IPS-NIHi7 (cell line): ENCODE data around the gene KIAA1755.
A peak's percentile ranks its signal among the peaks of the same experiment; 100 is the strongest.

Experiments used
- DNase-seq: peaks from one replicate; pipeline ENCODE4 v3.0.0; 2012; ENCODE audit warnings: mixed read lengths; ENCODE audit errors: extremely low spot score

Gene KIAA1755

GRCh38 chr20:38219006-38219950 is 41.3 kb downstream of the KIAA1755 start:
- no peak for DNase-seq

DNA sequence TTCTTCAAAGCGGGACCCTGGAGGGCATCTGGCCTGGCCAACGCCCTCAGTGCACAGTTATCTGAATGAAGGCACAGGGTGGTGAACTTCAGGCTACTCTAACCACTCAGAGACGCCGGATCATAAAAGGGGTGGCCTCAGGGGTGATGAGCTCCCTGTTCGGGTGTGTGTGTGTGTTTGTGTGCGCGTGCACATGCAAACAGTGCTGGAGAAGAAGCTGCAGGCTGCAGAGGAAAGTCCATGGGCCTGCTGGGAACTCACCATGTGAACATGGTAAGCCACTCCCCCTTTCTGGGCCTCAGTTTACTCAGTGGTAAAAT is 42.0 kb downstream of the KIAA1755 start:
- DNase-seq = no peak

DNA sequence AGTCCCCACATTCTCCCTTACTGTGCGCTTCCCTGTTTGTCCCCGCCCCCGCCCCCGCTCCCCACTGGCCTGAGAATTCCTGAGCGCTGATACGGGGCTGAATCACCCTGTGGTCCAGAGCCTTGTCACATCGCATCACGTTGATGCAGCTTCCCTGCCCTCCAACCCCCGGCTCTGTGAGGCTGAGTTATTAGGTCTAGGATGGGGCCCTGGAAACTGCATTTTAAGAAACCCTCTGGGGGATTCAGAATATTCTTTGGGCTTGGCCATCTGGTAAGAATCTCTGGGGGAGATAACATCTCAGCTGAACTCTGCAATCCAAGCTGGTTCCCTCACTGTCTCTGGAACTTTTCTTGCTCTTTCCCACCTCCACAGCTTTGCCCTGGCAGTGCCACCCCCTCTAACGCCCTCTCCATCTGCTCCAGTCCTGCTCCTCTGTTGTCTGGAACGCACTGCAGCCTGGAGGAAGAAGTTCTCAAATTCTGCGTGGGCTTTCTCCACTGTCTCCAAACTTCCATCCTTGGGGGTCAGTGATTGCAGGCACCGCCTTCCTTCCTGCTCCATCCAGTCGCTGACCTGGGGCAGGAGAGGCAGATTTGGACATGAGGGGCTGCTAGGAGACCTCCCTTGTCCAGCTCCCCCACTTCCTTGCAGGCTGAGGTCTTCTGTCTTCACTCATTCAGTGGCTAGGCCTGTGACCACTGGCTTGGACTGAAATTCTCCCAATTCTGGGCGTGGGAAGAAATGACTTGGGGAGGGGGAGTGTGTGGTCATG is 42.6 kb downstream of the KIAA1755 start:
- peak; percentile 80 for DNase-seq

DNA sequence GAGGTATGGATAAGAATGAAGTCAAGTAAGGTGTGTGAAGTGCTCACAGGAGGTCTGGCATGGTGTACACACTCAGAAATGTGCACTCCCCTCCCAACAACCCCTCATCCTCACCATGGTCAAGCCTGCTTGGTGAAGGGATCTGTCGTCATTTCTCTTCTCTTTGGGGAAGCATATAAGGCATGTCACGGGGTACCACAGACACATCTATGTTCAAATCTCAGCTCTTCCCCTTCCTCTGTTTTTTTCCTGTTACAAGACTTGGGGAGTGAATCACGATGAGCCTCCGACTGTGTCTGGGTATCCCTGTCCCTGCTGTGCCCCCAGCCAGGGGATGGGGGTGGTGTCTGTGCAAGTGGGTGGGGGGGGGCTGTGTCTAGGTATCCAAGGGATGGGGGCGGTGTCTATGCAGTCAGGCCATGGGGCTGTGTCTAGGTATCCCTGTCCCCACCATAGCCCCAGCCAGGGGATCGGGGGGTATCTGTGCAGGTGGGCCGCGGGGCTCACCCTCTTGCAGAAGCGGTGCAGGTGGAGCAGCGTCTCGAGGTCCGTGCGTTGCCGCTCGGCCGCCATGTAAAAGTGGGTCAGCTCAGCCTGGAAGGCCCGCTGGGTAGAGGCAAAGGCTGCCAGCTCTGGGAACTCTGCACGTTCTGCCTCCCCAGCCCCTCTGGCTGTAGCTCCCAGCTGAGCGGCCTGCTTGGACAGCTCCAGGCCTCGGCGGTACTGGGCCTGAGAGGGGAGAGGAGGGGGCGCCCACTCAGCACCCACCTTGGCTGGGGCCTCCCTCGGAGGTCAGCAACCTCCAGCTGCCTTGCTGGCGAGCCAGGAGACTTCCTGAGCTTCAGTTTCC is 43.6 kb downstream of the KIAA1755 start:
- no peak for DNase-seq

- no peak for DNase-seq
These were observed 44.3 kb downstream of the KIAA1755 start for GRCh38 chr20:38216201-38216600.

DNA sequence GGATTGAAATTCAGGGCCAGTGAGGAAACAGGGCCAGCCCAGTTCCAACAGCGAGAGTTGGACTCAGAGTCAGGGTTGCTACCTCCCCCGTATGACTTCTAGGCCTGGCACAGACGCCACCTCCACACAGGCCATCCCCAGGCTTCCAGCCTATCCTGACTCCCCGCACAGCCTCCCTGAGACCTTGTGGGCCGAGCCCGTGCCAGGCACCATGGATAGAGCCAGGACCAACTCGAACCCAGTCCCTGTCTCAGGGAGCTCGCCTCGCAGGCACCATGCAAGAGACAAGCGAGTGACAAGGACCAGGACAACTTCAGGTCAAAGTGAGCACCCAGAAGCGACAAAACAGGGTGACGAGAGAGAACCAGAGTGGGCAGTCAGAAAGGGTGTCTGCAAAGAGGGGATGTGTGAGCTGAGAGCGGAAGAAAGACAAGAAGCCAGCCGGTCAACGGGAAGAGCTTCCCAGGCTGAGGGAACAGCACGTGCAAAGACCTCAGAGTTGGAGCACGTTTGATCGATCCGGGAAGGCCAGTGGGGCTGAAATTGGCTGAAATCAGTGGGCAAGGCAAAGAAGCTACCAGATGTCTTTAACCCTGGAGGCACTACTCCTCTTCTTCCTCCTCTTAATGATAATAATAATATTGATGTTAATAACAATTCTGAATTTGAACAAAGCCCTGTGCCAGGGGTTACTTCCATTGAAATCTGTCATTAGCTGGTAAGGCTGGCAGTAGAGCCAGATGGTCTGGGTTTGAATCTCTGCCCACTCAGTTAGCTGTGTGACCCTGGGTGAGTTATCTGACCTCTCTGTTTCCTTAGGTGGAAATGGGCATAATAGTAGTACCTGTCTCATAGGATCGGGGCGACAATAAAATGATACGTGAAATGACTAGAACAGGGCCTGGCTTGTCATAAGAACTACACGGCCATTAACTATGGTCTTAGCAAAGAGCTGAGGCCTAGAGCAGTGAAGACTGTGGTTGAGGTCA is 45.0 kb downstream of the KIAA1755 start:
- no peak for DNase-seq

GRCh38 chr20:38214256-38215193 is 46.0 kb downstream of the KIAA1755 start:
- no peak for DNase-seq

DNA sequence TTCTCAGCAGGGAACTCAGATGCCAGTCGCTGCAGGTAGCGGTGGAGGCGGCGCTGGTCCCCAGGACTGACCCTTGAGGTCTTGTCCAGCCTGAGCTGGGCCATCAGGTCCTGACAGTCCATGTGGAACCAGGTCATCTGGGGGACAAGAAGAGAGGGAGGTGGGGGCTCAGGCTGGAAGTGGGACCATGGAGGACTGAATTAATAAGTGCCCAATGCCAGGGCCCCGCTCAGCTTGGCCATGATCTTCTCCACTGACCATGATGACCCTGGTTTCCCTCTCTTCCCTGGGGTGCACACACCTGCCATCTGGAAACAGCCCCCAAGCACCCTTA is 47.0 kb downstream of the KIAA1755 start:
- no peak for DNase-seq

DNA sequence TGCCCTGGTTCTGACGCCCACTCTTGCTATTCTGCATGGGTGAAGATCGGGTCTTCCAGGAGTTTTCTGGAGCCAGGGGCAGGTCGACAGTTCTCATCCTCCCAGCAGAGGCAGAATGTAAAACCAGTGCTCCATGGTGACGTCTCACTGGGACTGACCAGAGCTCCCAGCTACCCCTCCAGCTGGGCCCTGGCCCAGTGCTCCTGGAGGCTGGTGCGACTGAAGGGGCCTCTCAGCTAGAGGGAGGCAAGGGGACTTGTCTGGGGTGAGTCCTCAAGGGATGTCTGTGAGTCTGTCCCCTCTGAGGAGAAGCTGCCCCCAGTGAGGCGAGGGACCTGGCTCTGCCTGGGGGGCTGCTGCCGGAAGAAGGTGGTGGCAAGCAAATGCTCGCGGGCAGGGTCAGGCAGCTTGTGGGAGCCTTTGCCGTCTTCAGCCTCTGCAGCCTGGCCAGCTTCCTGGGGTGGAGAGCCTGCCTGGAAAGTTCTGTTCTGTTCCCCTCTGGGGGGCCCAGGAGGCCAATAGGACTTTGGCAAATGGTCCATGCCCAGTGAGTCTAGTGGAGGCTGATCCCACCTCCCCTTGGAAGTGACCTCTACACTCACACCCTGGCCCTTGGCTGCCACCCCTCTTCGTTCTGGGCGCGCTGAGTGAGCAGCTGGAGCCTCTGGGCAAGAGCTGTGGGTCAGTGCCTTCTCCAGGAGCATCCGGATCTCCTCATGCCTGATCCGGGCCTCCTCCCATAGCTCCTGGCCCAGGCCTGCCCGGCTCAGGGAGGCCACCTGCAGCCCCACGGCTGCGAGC is 47.5 kb downstream of the KIAA1755 start:
- DNase-seq = no peak

DNA sequence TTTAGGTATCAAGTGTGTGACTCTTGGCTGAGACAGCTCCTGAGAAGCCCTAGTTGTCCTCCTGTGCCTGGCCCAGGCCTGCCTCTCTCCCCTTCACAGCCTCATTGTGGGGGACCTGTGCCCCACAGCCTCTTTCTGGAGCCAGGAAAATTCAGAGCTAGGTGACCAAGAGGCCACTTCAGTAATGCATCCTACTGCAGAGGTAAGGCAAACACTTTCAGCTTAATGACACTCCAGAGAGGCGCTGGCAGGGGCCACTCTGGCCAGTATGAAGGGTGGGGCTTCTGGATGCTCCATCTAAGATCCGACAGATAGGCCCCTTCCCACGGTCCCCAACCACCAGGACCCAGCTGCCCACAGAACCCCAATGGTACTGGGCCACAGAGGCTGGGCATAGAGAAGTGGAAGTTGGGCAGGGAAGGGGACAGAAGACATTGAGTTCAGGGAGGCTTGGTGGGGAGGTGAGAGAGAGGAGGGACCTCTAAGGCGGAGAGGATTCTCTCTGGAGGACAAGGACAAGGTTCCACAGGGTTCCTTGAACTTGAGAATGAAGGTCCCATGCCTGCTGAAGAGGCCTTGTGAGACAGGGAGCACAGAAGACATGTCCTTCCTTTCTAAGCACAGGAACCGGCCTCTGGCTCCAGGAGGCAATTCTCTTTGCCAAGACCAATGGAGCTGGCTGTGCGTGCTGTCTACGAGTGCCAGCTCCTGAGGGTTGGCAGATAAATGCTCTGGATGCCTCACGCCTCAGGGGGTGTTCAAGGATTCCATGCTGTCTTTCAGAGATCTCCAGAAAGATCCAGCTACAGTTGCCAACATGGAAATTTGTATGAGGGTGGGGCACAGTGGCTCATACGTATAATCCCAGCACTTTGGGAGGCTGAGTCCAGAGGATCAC is 49.1 kb downstream of the KIAA1755 start:
- no peak for DNase-seq

- no peak for DNase-seq
These were observed 49.8 kb downstream of the KIAA1755 start for GRCh38 chr20:38210741-38211140.

DNA sequence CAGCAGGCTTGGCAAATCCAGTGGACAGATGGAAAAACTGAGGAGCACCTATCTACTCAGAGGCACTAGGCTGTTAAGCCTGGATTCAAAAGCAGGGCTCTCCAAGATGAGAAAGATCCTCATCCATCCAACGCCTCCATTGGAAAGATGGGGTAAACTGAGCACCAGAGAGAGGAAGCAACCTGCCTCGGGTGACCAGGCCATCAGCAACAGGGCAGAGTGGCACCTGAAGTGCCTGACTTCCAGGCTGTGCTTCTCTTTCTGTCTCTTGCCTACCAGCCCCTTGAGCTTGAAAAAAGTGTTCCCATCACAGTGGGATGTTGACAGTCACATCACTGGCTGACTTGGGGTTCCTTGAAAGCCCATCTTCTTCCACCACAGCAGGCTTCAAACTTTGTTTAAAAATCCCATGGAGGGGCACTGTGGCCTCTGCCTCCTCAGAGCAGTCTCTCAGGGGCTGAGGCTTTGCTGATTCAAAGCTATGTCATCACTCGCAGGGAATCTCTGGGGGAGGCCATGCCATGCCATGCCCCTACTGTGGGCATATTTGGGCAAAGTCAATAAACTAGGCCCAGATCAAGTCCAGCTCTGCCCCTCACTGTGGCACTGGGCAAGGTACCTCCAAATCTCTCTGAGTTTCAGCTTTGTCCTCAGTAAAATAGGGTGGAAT is 50.7 kb downstream of the KIAA1755 start:
- DNase-seq = no peak

- no peak for DNase-seq
These were observed 51.4 kb downstream of the KIAA1755 start for GRCh38 chr20:38209054-38209675.

DNA sequence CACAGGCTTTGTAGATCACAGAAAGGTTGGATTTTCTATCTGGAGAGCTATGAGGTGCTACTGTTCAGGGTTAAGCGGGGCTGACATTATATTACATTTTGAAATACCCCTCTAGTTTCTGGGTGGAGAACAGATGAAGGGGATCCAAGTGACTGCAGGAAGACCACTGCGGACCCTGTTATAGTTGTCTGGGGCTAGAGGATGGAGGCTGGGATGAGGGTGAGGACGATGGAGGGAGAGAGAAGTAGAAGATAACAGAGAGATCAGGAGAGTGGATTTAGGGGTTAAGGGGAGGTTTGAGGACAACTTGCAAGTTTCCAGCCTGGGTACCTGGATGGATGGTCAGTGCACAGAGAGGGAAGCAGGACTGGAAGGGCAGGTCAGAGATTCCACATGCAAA is 52.0 kb downstream of the KIAA1755 start:
- no peak for DNase-seq

- no peak for DNase-seq
These were observed 52.4 kb downstream of the KIAA1755 start for GRCh38 chr20:38208088-38208487.

- no peak for DNase-seq
These were observed 52.9 kb downstream of the KIAA1755 start for GRCh38 chr20:38207621-38208020.

DNA sequence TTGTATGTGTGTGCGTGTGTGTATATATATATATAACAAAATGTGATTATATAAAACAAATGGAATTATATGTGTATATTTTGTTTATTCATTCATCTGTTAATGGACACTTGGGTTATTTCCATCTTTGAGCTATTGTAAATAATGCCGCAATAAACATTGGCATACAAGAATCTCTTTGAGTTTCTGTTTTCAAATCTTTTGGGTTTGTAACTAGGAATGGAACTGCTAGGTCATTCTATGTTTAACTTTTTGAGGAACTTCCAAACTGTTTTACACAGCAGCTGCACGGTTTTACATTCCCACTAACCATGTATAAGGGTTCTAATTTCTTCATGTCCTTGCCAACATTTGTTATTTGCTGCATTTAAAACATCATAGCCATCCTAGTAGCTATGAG is 55.5 kb downstream of the KIAA1755 start:
- DNase-seq = no peak
